ENCODE results near the gene UBL4B. TPM values are rescaled to one million over a fixed set of nuclear protein-coding genes. Genes with fewer than 3 reads are reported as not detected.

UBL4B gene
- total RNA-seq, 1 donor, result not detected

- peak in 2 of 3 donors; percentile 70 to 75 for DNase-seq (ENCODE audit: low read depth in 2 of 3, low spot score in 2 of 3)
Measured at GRCh38 chr1:110084227-110085078, 27.8 kb upstream of the UBL4B start.

GRCh38 chr1:110085671-110086070, 26.6 kb upstream of the UBL4B start:
- DNase-seq (ENCODE audit: low read depth in 2 of 3, low spot score in 2 of 3), result no peak

- no peak for DNase-seq (ENCODE audit: low read depth in 2 of 3, low spot score in 2 of 3)
Measured at GRCh38 chr1:110086961-110087360, 25.3 kb upstream of the UBL4B start.

DNA sequence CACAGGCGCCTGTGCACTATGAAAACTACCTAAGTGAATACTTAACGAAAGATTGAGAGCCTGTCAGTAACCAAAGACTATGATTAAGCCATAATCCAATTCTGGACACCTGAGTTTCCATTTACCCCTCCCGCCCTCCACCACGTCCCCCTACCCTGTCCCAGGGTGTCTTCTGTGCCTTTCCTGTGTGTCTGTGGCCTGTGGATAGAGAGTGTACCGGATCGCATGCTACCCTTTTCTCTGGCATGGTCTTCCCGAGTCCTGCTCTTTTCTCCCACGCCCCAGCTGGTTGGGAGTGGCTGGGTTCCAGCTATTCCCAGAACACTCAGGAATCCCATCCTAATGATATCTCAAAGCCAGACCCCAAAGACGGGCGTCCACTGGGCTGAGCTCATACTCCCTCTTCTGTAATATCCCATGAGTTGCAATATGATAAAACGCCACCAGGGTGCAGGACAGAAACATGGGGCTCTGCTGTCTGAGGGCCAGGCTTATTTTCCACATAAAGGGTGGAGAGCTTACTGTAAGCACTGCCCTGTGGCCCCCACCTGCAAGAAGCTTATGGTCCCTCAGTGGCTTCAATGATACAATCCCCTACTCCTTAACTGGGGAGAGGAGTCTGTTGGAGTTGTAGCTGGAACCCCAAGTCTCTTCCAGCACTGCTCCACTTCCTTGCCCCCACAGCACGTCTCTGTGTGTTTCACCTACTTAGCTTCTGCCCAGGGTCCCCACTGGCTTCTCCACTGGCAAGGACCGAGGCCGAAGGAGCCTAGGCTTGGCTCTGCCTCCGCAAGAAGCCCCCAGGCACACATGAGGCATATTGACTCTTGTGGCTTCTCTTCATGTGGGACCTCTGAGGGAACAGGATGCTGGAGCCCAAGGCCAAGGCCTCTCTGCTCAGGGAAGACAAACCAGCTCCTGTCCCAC, 24.2 kb upstream of the UBL4B start:
- peak in 2 of 3 donors; percentile 56 to 79 for DNase-seq (ENCODE audit: low read depth in 2 of 3, low spot score in 2 of 3)

GRCh38 chr1:110088739-110089316, 23.4 kb upstream of the UBL4B start:
- DNase-seq (ENCODE audit: low read depth in 2 of 3, low spot score in 2 of 3), result no peak

GRCh38 chr1:110089561-110090275, 22.5 kb upstream of the UBL4B start:
- DNase-seq (ENCODE audit: low read depth in 2 of 3, low spot score in 2 of 3), result no peak

- DNase-seq (ENCODE audit: low read depth in 2 of 3, low spot score in 2 of 3), result no peak
Measured at GRCh38 chr1:110091381-110091780, 20.9 kb upstream of the UBL4B start.

DNA sequence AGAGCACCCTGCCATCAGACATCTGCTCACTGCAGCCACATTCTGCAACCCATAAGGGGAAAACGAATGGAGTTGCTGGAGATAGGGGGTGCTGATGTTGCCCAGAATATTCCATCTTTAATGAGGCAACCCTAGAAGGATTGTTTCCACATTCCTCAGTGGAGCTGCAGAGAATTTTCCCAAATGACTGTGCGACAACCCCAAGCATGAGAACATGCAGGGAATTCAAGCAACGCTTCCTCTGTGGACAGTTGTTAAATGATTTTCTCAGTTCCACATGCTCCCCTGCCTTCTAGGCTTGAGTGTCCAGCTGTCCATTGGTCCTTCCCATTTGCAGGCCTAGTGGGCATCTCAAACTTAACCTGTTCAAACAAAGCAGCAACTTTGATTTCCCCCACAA, 20.5 kb upstream of the UBL4B start:
- no peak for DNase-seq (ENCODE audit: low read depth in 2 of 3, low spot score in 2 of 3)

DNA sequence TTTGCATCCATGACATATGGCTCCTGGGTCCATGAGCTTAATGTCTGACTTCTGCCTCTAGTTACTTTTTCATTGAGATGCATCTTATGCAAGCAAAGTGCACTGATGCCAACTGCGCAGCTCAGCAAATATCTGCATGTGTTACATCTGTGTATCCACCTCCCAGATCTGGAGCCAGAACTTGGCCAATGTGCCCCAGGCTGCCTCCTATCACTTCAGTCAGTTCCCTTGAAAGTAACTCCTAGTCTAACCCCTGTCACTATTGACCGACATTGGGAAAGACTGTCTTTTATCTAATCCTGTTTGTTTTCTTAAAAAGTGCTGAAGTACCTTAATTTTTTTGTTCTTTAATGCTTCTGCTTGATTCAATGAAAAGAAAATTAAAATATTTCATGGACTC, 19.3 kb upstream of the UBL4B start:
- no peak for DNase-seq (ENCODE audit: low read depth in 2 of 3, low spot score in 2 of 3)

- no peak for DNase-seq (ENCODE audit: low read depth in 2 of 3, low spot score in 2 of 3)
Measured at GRCh38 chr1:110094931-110095654, 17.1 kb upstream of the UBL4B start.

DNA sequence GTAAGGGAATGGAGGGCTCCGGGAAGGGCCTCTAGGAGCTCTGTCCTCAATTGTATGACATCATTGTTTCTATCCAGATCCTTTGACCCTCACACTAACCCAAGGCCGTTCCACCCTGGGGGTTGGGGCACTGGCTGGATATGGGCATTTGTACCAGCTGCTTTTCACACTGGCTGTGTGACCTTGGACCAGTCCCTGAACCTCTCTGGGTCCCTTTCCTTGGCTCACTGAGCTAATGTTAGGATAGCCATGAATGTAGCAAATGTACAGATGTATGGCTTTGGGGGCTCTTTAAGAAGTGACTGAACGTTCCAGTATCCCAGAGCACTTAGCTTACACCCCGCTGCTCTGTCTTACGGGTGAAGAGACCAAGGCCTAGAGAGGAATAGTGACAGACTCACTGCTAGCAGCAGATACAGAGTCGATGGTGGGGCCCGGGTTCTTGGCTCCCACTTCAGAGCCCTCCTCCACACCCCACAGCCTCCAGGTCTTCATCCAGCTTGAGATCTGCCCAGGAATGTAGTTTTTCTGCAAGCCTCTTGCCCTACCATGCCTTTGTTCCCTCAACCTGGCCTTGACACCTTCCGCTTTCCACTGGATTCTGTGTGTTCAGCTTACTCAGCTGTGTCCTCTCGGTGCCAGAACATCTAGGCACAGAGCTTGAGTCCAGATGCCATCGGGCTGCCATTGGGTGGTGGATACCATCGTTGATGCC, 14.6 kb upstream of the UBL4B start:
- DNase-seq (ENCODE audit: low read depth in 2 of 3, low spot score in 2 of 3), result no peak

GRCh38 chr1:110098222-110099026, 13.8 kb upstream of the UBL4B start:
- DNase-seq (ENCODE audit: low read depth in 2 of 3, low spot score in 2 of 3), result no peak

DNA sequence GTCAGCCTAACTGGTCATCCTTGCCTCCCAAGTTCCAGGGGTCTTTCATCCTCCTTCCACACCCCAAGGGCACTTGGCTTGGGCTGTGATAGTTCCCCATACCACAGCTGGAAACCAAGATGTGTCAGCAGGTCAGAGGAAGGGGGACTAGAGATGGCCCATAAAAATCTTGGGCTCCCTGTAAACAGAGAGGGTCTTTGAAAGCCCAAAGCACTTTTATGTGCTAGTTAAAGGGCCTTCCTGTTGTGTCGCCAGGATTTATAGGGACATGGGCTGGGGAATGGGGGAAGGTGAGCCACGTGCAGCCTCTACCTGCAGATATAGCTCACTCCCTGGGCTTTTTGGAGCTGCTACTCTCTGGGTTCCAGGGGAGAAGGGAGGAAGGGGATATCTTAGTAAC, 11.9 kb upstream of the UBL4B start:
- DNase-seq (ENCODE audit: low read depth in 2 of 3, low spot score in 2 of 3), result no peak

DNA sequence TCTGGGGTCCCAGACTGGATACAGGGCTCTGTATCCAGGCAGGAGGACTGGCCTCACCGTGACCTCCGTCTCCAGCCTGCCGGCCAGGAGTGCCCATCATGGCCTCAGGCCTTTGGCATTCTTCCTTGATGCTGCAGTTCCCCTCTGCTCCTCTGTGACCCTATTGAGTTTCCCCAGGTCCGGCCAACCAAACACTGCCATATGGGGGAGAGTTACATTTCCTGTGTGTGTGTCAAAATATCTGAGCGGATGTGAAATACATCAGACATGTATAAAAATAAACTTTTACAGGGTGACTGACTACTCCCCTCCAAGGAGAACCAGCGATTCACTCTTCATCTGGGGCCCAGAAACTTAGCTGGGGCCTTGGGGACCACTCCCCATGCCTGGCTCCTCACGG, 10.2 kb upstream of the UBL4B start:
- DNase-seq (ENCODE audit: low read depth in 2 of 3, low spot score in 2 of 3), result peak in 1 of 3 donors; percentile 28

DNA sequence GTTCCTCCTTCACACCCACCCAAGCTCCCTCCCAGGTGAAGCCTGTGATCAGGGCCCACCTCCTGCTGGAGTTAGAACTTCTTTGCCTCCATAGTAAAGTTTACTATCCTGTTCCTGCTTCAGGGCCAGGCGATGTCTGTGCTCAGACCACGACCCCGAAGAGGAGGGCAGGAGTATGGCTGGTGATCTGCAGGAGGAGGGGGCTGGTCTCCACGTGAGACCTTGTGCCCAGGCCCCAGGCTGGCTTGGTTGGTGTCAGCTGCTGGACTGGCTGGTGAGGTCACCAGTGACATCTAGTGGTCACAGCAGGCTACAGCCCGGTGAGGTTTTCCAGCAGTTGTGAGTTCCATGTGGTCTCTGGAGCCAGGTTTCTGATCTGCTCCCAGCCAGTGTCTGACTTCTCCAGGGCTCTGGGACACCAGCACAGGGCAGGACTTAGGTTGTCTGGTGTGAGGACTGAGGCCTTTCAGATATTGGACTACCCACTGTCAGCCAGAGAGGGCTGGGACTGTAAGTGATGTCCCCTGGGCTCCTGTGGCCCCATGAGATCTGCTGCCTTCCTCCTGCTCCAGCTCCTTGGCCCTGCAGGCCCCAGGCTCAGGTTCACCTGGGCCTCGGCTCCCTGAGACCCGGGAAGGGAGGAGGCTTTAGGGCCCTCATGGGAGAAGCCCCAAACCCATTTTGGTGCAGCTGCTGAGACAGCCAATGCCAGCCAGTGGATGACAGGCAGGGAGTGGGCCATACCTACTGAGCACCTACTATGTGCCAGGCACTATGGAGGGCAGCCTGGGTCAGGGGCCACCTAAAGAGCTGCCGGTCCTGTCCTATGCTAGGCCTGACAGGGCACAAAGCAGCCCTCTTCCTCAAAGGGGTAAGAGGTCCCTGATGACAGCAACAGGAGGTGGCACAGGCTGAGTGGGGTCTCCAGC, 6.0 kb upstream of the UBL4B start:
- peak in 2 of 3 donors; percentile 54 to 73 for DNase-seq (ENCODE audit: low read depth in 2 of 3, low spot score in 2 of 3)

- no peak for DNase-seq (ENCODE audit: low read depth in 2 of 3, low spot score in 2 of 3)
Measured at GRCh38 chr1:110107867-110108469, 4.3 kb upstream of the UBL4B start.

- DNase-seq (ENCODE audit: low read depth in 2 of 3, low spot score in 2 of 3), result no peak
Measured at GRCh38 chr1:110111081-110111480, 1.2 kb upstream of the UBL4B start.
